GM12875 (cell line): ENCODE results near the gene SH3RF2.

Experiments
- H3K4me3 ChIP-seq: one replicate; pipeline ENCODE4 v1.5.1; 2011; ENCODE audit warnings: low read depth, low read length, control low read depth
- TF ChIP-seq, protein P1 (sequence below): IDR thresholded peaks from 2 replicates; pipeline ENCODE4 v1.5.1; 2011; ENCODE audit warnings: low read depth, mild to moderate bottlenecking, control low read depth, inconsistent platforms, low read length, moderate library complexity, borderline replicate concordance; ENCODE audit not compliant: insufficient read depth

SH3RF2 gene

DNA sequence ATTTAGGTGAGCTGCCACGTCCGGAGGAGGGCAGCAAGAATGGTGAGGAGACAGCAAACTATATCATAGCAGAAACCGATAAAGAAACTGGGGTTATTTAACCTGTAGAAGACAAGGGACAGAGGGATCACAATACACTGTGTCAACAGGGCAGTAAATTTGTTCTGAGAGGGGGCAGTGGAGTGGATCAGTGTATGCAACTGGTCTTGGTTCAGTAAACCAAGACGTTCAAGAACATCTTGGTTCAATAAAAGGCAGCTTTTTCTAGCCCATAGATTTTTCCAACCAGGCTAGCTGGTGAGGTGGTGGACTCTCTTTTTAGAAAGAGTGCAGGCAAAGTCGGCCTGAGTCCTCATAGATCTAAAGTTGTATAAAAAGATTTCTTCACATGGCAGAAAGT lies 113.7 kb downstream of the SH3RF2 start:
- no peak overlapping the region for H3K4me3 ChIP-seq
- TF ChIP-seq, protein P1, sequence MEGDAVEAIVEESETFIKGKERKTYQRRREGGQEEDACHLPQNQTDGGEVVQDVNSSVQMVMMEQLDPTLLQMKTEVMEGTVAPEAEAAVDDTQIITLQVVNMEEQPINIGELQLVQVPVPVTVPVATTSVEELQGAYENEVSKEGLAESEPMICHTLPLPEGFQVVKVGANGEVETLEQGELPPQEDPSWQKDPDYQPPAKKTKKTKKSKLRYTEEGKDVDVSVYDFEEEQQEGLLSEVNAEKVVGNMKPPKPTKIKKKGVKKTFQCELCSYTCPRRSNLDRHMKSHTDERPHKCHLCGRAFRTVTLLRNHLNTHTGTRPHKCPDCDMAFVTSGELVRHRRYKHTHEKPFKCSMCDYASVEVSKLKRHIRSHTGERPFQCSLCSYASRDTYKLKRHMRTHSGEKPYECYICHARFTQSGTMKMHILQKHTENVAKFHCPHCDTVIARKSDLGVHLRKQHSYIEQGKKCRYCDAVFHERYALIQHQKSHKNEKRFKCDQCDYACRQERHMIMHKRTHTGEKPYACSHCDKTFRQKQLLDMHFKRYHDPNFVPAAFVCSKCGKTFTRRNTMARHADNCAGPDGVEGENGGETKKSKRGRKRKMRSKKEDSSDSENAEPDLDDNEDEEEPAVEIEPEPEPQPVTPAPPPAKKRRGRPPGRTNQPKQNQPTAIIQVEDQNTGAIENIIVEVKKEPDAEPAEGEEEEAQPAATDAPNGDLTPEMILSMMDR, result no peak

DNA sequence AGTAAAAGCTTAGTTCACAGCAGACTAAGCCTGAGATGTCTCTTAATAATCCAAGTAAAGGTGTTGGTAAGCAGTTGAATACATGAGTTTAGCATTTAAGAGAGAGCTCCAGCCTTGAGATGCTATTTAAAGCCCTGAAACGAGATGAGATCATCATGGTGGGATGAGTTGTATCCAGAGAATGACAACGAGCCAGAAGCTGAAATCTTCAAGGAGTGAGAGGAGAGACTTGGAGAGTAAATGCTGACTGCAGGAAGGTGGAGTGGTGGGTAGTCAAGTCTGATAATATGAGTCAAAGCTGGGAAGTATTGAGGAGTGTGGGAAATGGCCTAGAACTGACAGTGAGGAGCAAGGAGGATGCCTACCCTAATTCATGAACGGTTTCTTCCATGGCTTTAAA lies 115.3 kb downstream of the SH3RF2 start:
- TF ChIP-seq, protein P1, result no peak

DNA sequence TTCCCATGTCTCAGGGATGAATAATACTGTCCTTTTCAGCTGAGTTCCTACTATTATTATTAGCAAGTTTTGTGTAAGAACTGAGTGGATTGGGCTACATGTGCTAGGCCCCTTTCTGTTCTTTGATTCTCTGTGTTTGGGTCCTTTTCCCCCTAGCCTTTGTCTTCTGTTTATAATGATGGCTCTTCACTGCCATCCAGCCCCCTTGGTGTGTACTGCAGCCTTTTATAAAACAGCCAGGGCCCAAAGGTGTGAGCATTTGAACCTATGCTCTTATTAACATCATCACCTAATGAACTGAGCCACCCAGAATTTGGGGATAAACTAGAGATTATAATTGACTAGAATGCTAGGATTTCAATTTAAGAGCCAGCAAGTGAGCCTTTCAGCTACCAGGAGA lies 116.4 kb downstream of the SH3RF2 start:
- TF ChIP-seq, protein P1, result peak; percentile 30; the same call in 1 of the 2 replicates
- H3K4me3 ChIP-seq, result no peak overlapping the region

More for the DNA sequence above, 115.3 kb downstream of the SH3RF2 start:
- no peak overlapping the region for H3K4me3 ChIP-seq

DNA sequence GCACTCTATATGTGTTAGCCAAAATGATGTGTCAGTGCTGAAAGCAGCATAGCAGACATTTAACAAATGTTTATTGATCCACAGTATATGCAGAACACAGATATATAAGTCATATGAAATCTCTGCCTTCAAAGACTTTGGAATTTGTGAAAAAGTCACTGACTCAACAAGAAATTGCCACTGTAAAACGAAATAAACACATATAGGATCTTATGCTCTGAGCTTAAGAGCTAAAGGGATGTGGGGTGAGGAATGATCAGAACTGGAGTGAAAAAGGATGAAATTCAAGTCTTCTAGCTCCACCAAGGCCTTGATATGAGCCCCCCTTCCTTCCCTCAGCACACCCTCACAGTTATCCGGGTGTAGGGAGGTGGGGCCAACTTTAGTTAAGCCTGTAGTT lies 119.1 kb downstream of the SH3RF2 start:
- no peak overlapping the region for H3K4me3 ChIP-seq
- TF ChIP-seq, protein P1, result no peak

GRCh38 chr5:146059460-146060220 lies 123.3 kb downstream of the SH3RF2 start:
- TF ChIP-seq, protein P1, result no peak
- H3K4me3 ChIP-seq, result no peak overlapping the region

GRCh38 chr5:146060221-146060585 lies 123.8 kb downstream of the SH3RF2 start:
- no peak overlapping the region for H3K4me3 ChIP-seq
- TF ChIP-seq, protein P1, result no peak

GRCh38 chr5:146066968-146067367 lies 130.6 kb downstream of the SH3RF2 start:
- no peak overlapping the region for H3K4me3 ChIP-seq
- TF ChIP-seq, protein P1, result no peak
